NCI-H1417 (cell line): ENCODE measurements around the gene AQP4.
A peak's percentile ranks its signal among the peaks of the same experiment; 100 is the strongest.

Source experiments
- DNase-seq, 3 experiments: peaks; one replicate each; lab custom pipeline; 2025; lab: John Stamatoyannopoulos, UW

Gene AQP4, protein sequence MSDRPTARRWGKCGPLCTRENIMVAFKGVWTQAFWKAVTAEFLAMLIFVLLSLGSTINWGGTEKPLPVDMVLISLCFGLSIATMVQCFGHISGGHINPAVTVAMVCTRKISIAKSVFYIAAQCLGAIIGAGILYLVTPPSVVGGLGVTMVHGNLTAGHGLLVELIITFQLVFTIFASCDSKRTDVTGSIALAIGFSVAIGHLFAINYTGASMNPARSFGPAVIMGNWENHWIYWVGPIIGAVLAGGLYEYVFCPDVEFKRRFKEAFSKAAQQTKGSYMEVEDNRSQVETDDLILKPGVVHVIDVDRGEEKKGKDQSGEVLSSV

DNA sequence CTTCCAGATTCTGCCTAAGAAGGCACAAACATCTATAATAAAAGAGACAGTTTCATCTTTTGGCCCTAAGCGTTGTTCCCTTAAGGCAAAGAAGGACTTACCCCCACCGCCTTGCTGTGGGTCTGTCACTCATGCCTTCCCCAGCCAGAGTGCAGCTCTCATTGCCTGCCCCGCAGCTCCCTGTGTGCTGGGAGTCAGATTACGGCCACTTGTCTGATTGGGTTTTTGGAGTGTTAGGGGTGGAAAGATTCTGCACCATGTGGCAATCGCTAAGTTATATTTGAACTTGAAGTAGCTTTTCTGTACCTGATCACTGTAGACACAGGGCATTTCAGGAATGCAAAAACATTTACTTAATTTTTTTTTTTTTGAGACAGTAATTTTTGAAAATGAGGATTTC lies at the start of gene AQP4:
AQP4 (minus strand) TSS at position 151 of the 400 bp plus-strand sequence; CDS start at position 133, 18 bp downstream.
- peak in 2 of 3 experiments; percentile 44 to 50 for DNase-seq

- DNase-seq: no peak
Observed at GRCh38 chr18:26911840-26912239, 46.3 kb upstream of the AQP4 start.

DNA sequence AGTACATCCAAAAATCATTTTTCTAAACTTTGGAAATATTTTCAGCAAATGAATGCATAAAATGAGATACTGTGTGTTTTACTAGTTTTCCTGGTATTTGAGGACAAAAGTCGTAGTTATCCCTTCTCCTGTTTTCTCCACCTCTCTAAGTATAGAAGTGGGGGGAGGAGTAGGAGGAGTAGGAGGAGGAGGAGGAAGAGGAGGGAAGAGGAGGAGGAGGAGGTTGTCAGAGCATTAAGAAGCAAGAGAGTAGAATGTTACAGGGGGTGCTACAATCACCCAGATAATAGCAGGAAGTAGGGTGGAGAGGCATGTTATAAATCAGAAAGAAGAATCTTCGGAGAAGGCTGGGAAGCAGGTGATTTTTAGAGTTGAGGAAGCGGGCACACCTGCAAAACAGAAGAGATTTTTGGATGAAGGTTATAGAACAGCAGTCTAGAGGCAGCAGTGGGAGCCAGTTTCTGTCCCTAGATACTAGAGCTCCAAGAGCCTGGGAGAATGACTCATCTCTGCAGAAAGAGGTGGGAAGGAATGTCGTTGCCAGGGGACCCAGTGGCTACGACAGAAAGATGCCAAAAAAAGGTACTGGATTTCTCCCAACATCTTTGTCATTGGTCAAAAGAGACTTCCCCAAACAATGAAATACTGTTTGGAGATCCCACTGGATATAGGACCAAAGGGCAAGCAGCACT lies 44.2 kb upstream of the AQP4 start:
- DNase-seq: no peak

- DNase-seq: no peak
Observed at GRCh38 chr18:26908906-26909305, 43.4 kb upstream of the AQP4 start.

DNA sequence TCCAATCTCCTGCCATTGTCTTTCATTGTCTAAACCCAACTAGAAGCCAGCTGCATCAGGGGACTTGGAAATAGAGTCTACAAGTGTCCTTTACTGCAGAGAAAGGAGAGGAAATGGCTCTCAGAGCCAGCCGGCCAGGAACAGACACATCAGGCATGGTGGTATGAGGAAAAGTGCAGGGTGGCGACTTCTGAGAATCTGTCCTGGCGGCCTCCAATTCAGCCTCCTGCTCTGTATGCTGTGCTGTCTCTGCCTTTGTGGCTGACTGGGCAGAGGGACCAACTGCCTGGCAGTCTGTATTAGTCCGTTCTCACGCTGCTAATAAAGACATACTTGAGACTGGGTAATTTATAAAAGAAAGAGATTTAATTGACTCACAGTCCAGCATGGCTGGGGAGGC lies 36.8 kb upstream of the AQP4 start:
- DNase-seq: no peak

- no peak for DNase-seq
Observed at GRCh38 chr18:26901020-26901419, 35.5 kb upstream of the AQP4 start.

DNA sequence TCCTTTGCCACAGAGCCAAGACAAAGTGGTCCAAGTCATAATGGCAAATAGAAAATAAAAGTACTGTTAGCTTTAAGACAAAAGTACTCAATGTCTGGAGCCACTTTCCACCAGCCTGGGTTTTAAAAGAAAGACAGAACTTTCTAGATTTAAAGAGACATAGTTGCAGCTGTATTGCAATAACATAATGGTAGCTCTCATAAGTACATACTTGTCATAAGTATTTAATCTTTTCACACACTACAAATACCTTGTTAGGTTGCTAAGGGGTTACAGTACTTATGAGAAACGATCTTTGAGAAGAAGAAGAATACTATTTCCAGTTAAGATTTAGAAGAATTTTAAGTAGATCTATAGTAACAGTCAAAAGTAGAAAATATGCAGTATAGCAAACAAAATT lies 28.9 kb upstream of the AQP4 start:
- no peak for DNase-seq

DNA sequence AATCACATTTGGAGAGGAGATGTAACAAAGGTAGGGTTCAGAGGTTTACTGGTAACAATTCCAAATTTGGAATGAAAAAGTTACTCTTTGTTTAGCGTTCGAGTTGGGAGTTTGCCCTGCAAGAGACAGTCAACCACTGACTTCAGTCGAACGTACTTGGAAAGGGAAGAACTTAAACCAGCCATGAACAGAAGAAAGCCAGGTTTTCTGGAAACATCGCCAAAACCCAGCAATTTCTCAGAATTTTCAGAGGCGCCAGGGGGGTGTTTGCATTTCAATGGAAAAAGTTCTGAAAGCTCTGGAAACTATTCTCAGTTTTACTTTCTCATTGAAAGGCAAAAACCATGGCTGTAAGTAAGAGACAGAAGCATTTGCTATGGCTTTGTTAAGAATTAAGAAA lies 28.5 kb upstream of the AQP4 start:
- DNase-seq: no peak

GRCh38 chr18:26888259-26888658 lies 22.8 kb upstream of the AQP4 start:
- DNase-seq: no peak

DNA sequence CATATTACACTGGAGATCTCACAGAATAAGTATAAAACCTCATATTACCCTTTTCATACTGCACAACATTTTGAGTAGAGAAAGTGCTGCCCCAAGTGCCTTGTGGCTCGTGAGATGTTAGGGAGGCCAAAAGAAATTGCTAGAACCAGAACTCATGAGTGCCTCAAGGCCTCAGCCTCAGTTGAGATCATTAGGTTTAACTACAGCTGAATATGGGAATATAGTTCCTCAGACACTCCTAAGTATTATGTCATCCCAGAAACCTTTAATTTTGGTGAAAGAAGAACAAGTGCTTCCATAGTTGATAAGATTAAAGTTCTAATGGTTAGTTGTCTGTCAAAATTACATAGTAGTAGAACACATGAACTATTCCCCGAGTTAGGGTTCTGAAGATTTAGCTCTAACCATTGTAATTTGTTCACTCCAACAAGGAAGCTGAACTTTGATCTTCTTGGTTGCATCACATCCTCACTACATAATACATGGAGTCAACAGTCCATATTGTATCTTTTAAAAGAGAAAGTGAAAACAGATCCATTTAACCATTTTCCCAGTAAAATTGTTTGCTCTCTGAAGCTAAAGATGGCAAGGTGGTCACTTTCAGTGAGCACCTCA lies 9.6 kb upstream of the AQP4 start:
- no peak for DNase-seq

DNA sequence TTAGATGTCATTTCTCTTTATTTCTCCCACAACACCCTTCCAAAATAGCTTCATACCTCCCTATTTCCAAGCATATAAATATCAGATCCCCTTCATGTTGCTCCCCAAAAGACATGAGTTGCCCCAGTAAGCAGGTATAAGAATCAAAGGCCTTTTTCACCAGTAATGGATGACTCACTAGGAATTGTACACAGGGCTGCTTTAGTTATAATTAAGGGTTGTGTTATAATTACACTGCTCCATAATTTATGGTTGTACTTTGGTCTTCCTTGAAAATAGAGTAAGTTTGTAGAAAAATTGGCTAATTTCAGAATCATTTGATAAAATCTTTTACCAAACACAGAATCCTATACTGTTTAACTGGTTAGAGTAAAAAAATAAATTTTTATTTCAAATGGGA lies 8.8 kb upstream of the AQP4 start:
- peak in 2 of 3 experiments; percentile 18 to 70 for DNase-seq

GRCh38 chr18:26869640-26870039 lies 4.1 kb upstream of the AQP4 start:
- no peak for DNase-seq

- no peak for DNase-seq
Observed at GRCh38 chr18:26868968-26869586, 3.6 kb upstream of the AQP4 start.

DNA sequence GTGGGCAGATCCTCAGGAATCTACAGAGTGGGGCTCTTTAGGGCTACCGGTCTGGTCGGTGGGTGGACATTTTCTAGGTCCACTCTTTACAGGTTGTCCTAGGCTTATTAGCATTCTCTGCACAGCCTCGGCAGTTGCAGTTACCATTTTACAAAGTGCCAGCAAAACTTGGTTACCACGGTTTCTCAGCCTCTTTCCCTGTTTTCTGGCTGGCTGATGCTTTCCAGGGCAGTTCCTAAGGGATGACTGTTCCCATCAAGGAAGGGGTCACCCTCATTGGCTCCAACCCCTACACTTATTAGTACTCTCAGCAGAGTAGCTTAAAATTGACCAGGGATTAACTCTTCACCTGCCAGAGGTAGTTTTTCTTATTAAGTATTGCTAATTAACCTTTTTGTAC lies 2.0 kb upstream of the AQP4 start:
- no peak for DNase-seq

- DNase-seq: no peak
Observed at GRCh38 chr18:26864658-26865057, 849 bp downstream of the AQP4 start.

GRCh38 chr18:26863921-26864497 lies 1.5 kb downstream of the AQP4 start:
- DNase-seq: no peak

- peak; percentile 59 to 86 (median 75) for DNase-seq
Observed at GRCh38 chr18:26863122-26863879, 2.2 kb downstream of the AQP4 start.

GRCh38 chr18:26862084-26862483 lies 3.4 kb downstream of the AQP4 start:
- no peak for DNase-seq

DNA sequence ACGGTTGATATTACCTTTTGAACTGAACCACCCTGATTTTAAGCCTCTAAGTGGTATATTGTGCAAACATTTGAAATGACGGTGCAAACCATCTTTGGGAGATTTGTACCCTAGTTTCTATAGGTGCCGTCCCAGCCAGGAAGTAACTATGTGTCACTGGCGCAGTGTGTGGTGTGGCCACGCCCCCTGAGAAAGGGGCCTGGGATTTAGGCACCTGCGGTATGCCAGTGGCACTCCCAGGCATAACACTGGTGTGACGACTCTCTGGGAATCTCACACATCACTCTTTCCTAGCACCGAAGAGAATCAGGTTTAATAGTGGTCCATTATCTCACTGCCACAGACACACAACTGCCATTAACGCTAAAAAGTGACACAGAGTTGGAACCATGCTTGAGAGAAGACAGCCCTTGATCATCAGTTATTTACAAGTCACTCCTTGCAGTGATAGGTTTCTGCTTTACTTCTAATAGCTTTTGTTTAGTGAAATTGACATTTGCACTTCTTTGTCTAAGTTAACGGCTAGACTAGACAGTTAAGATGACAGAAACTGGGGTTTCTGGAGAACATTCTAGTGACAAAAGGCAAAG lies 11.1 kb downstream of the AQP4 start:
- DNase-seq: no peak

GRCh38 chr18:26853401-26853800 lies 12.1 kb downstream of the AQP4 start:
- DNase-seq: no peak

GRCh38 chr18:26843760-26844159 lies 21.7 kb downstream of the AQP4 start:
- DNase-seq: no peak
